B cell (primary cell): ENCODE results near the gene PLCXD1.

ENCODE experiments used
- CTCF ChIP-seq: fragments of 200-600 bp; IDR thresholded peaks from one replicate; pipeline ENCODE4 v1.8.0; 2022; ENCODE audit warnings: antibody characterized with exemption, mild to moderate bottlenecking
- EZH2 ChIP-seq: IDR thresholded peaks from 2 replicates; pipeline ENCODE4 v1.6.1; 2012; ENCODE audit warnings: borderline replicate concordance, low read depth, mild to moderate bottlenecking, moderate library complexity, low read length; ENCODE audit not compliant: insufficient read depth, poor library complexity, severe bottlenecking

- TF ChIP-seq CTCF (no peak), EZH2 (no peak)
Measured at GRCh38 chrX:264634-265455, 16.3 kb upstream of the PLCXD1 start.
